WTC11 (cell line): Measurements from ENCODE around the gene HYAL2. TPM values are rescaled to one million over a fixed set of nuclear protein-coding genes. Genes with fewer than 3 reads are reported as not detected.

ENCODE experiments used
- ATAC-seq: fragments of 200-7000 bp; cut with Tn5 transposase; 2 replicates; pipeline ENCODE4 v1.10.0; 2021; ENCODE audit warnings: mild to moderate bottlenecking, moderate library complexity
- Bru-seq: library from RNA; stranded (reverse); fragments of 400-500 nt; gene quantifications from one replicate; lab custom pipeline; 2021; lab: Mats Ljungman, UMichigan
- CTCF ChIA-PET: fragments of 300-600 bp; sonication (Branson Sonifier 250); formaldehyde crosslinking; loops from one replicate; lab custom pipeline; 2021; ENCODE audit warnings: antibody characterized with exemption; lab: Charles Lee
- POLR2A ChIA-PET: fragments of 350-600 bp; sonication (Branson Sonifier 250); formaldehyde crosslinking; loops from one replicate; lab custom pipeline; 2021; ENCODE audit warnings: antibody characterized with exemption; lab: Charles Lee
- DNase-seq: peaks from one replicate; pipeline ENCODE4 v3.0.0; 2021; ENCODE audit warnings: low spot score
- H3K27ac Mint-ChIP-seq: 2 replicates; pipeline ENCODE4 v1.8.0; 2021; ENCODE audit warnings: mixed read lengths
- H3K27me3 Mint-ChIP-seq: 2 replicates; pipeline ENCODE4 v1.8.0; 2021; ENCODE audit warnings: low read depth, mild to moderate bottlenecking, moderate library complexity, mixed read lengths
- H3K36me3 Mint-ChIP-seq: 2 replicates; pipeline ENCODE4 v1.8.0; 2021; ENCODE audit warnings: mixed read lengths
- H3K4me1 Mint-ChIP-seq: 2 replicates; pipeline ENCODE4 v1.8.0; 2022; ENCODE audit warnings: mixed read lengths
- H3K4me3 Mint-ChIP-seq: 2 replicates; pipeline ENCODE4 v1.8.0; 2021; ENCODE audit warnings: mild to moderate bottlenecking, moderate library complexity, mixed read lengths
- H3K9me3 Mint-ChIP-seq: 2 replicates; pipeline ENCODE4 v1.8.0; 2021; ENCODE audit warnings: mixed read lengths
- CREB1 ChIP-seq: sonication (generic); formaldehyde crosslinking; IDR thresholded peaks from 2 replicates; pipeline ENCODE4 v1.8.0; 2023; ENCODE audit warnings: mild to moderate bottlenecking, missing genetic modification reagents
- ESRRA ChIP-seq: sonication (generic); formaldehyde crosslinking; IDR thresholded peaks from 2 replicates; pipeline ENCODE4 v1.8.1; 2022; ENCODE audit warnings: mild to moderate bottlenecking, missing genetic modification reagents, borderline replicate concordance
- ETV6 ChIP-seq: sonication (generic); formaldehyde crosslinking; IDR thresholded peaks from 2 replicates; pipeline ENCODE4 v1.8.1; 2022; ENCODE audit warnings: mild to moderate bottlenecking, missing genetic modification reagents
- GRHL2 ChIP-seq: fragments of 250-450 bp; sonication (Bioruptor Pico); IDR thresholded peaks from 2 replicates; pipeline ENCODE4 v1.8.0; 2022; ENCODE audit warnings: mild to moderate bottlenecking, moderate library complexity; ENCODE audit not compliant: insufficient replicate concordance, severe bottlenecking
- IRF2 ChIP-seq: sonication (generic); formaldehyde crosslinking; IDR thresholded peaks from 2 replicates; pipeline ENCODE4 v1.8.0; 2022; ENCODE audit warnings: low read depth, missing genetic modification reagents, borderline replicate concordance
- KAT7 ChIP-seq: sonication (generic); formaldehyde crosslinking; IDR thresholded peaks from 2 replicates; pipeline ENCODE4 v1.8.1; 2023; ENCODE audit warnings: missing genetic modification reagents, mild to moderate bottlenecking, borderline replicate concordance
- MXD4 ChIP-seq: fragments of 250-450 bp; sonication (Bioruptor Pico); IDR thresholded peaks from 2 replicates; pipeline ENCODE4 v1.8.0; 2021; ENCODE audit warnings: mild to moderate bottlenecking, moderate library complexity, borderline replicate concordance
- NFYB ChIP-seq: sonication (generic); formaldehyde crosslinking; conservative IDR thresholded peaks from 2 replicates; pipeline ENCODE4 v1.8.0; 2022; ENCODE audit warnings: low read depth, missing genetic modification reagents
- NR1H2 ChIP-seq: sonication (generic); formaldehyde crosslinking; IDR thresholded peaks from 2 replicates; pipeline ENCODE4 v1.9.0; 2021; ENCODE audit warnings: mild to moderate bottlenecking, moderate library complexity, missing genetic modification reagents
- PRRX2 ChIP-seq: fragments of 250-450 bp; sonication (Bioruptor Pico); IDR thresholded peaks from 2 replicates; pipeline ENCODE4 v1.8.0; 2021; ENCODE audit warnings: mild to moderate bottlenecking
- SP1 ChIP-seq: sonication (generic); formaldehyde crosslinking; conservative IDR thresholded peaks from 2 replicates; pipeline ENCODE4 v1.8.1; 2022; ENCODE audit warnings: missing genetic modification reagents
- TEAD1 ChIP-seq: sonication (generic); formaldehyde crosslinking; IDR thresholded peaks from 2 replicates; pipeline ENCODE4 v1.8.0; 2022; ENCODE audit warnings: mild to moderate bottlenecking, missing genetic modification reagents
- TEAD4 ChIP-seq: sonication (generic); formaldehyde crosslinking; IDR thresholded peaks from 2 replicates; pipeline ENCODE4 v1.8.0; 2022; ENCODE audit warnings: mild to moderate bottlenecking, missing genetic modification reagents
- ZNF263 ChIP-seq: sonication (generic); formaldehyde crosslinking; IDR thresholded peaks from 2 replicates; pipeline ENCODE4 v1.8.1; 2022; ENCODE audit warnings: low read depth, mild to moderate bottlenecking, moderate library complexity, missing genetic modification reagents
- long read RNA-seq, 3 experiments: library from RNA in 1 of 3; library from capped mRNA in 1 of 3; library from polyadenylated mRNA in 1 of 3; unstranded in 2 of 3; stranded (forward) in 1 of 3; transcript quantifications; one replicate each; pipeline ENCODE4 v2.0.0, GENCODE V29; 2021
- total RNA-seq: library from RNA; stranded (reverse); gene quantifications from 3 replicates; pipeline ENCODE4 v1.2.3, GENCODE V29; 2021
- TF ChIP-seq, protein P1 (sequence below): sonication (generic); formaldehyde crosslinking; IDR thresholded peaks from 2 replicates; pipeline ENCODE4 v1.8.0; 2022; ENCODE audit warnings: missing genetic modification reagents
- TF ChIP-seq, protein P2 (sequence below): fragments of 250-450 bp; sonication (Bioruptor Pico); IDR thresholded peaks from 2 replicates; pipeline ENCODE4 v1.9.0; 2021; ENCODE audit warnings: moderate library complexity, mild to moderate bottlenecking, inconsistent platforms, borderline replicate concordance
- TF ChIP-seq, protein P3 (sequence below): sonication (generic); formaldehyde crosslinking; IDR thresholded peaks from 2 replicates; pipeline ENCODE4 v1.8.1; 2023; ENCODE audit warnings: mild to moderate bottlenecking, missing genetic modification reagents, borderline replicate concordance
- TF ChIP-seq, protein P4 (sequence below): sonication (generic); formaldehyde crosslinking; IDR thresholded peaks from 2 replicates; pipeline ENCODE4 v1.8.0; 2022; ENCODE audit warnings: mild to moderate bottlenecking, missing genetic modification reagents
- TF ChIP-seq, protein P5 (sequence below): sonication (generic); formaldehyde crosslinking; IDR thresholded peaks from 2 replicates; pipeline ENCODE4 v1.8.1; 2022; ENCODE audit warnings: low read depth, missing genetic modification reagents, borderline replicate concordance
- TF ChIP-seq, protein P6 (sequence below): sonication (generic); formaldehyde crosslinking; IDR thresholded peaks from 2 replicates; pipeline ENCODE4 v1.8.1; 2023; ENCODE audit warnings: mild to moderate bottlenecking, missing genetic modification reagents, moderate library complexity

HYAL2 gene, protein sequence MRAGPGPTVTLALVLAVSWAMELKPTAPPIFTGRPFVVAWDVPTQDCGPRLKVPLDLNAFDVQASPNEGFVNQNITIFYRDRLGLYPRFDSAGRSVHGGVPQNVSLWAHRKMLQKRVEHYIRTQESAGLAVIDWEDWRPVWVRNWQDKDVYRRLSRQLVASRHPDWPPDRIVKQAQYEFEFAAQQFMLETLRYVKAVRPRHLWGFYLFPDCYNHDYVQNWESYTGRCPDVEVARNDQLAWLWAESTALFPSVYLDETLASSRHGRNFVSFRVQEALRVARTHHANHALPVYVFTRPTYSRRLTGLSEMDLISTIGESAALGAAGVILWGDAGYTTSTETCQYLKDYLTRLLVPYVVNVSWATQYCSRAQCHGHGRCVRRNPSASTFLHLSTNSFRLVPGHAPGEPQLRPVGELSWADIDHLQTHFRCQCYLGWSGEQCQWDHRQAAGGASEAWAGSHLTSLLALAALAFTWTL
- total RNA-seq = 58.0 to 65.6 TPM (median 62.9 TPM) in 3 replicates
- Bru-seq, nascent RNA = percentile 76 among the genes with signal in this experiment
- long read RNA-seq, experiment 1, full-length matches to known transcripts = 331 of 360 reads
- long read RNA-seq, experiment 1, partial matches to known transcripts = 4 of 360 reads
- long read RNA-seq, experiment 1, other reads (novel, unspliced or antisense) = 25 of 360 reads
- long read RNA-seq, experiment 2, full-length matches to known transcripts = 88 of 105 reads
- long read RNA-seq, experiment 2, partial matches to known transcripts = 13 of 105 reads
- long read RNA-seq, experiment 2, other reads (novel, unspliced or antisense) = 4 of 105 reads
- long read RNA-seq, experiment 3, full-length matches to known transcripts = 58 of 61 reads
- long read RNA-seq, experiment 3, partial matches to known transcripts = 1 of 61 reads
- long read RNA-seq, experiment 3, other reads (novel, unspliced or antisense) = 2 of 61 reads

DNA sequence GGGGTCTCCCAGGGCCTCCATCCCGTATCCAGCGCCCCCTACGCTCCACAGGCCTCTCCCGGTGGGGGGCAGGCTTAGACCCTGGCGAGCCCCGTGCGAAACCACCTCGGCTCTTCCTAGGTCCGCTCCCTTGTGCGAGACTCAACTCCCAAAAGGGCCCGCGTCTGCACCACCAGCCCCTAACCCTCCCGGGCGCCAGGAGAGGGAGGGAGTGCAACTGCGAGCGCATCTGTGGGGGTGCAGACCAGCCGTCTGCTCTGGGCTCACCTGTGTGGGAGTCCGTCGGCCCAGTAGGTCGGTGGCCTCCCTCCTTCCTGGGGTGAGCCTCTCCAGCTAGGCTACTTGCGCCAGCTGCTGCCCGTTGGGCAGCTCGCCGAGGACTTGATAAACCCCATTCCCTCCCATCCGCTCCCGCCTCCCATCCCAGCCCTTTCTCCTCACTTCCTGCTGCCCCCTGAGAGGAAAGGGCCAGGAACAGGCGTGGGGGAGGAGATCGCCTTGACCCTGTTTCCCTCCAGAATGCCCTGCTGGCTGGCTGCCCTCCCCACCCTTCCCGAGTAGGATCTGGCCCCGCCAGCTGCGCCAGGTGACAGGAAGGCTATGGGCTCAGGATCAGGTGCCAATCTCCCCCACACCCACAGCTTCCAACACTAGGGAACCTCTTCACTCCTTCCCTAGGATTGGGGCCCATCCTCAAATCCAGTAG is at the start of gene HYAL2:
Gene HYAL2 (minus strand): TSS at position 360 of the 706 bp plus-strand sequence. CDS start 2,256 bp downstream, outside the sequence.
- ATAC-seq (peak; percentile 6), DNase-seq (peak; percentile 65)
- CTCF ChIA-PET = interaction anchor here (0.8 to 5.5 kb wide), 16 partner anchors 14 to 131 kb away, joined by 3 to 95 read pairs (median 6); partner anchors contain the start of genes CYB561D2, GNAT1, HYAL1 and HYAL3
- H3K9me3 Mint-ChIP-seq = no peaks in the 10 kb centered on the region
- POLR2A ChIA-PET = interaction anchor here (1.5 to 2.0 kb wide), 2 partner anchors 15 to 23 kb away, joined by 5 to 8 read pairs; partner anchors contain the start of genes HYAL3 and NAA80
- peak within 1 kb of the TSS; percentile 97 for H3K27ac Mint-ChIP-seq
- H3K4me3 Mint-ChIP-seq = peak within 1 kb of the TSS; percentile 88
- peaks cover 28% of the 10 kb centered on the region for H3K36me3 Mint-ChIP-seq
- H3K4me1 Mint-ChIP-seq = peaks cover 42% of the 10 kb centered on the region
- no peaks in the 10 kb centered on the region for H3K27me3 Mint-ChIP-seq
- TF ChIP-seq MXD4 (no peak), IRF2 (CRISPR knock-in tag) (no peak), SP1 (0 out of 2 replicates have a peak, but pooled peaks have one; percentile 43), PRRX2 (CRISPR knock-in tag) (no peak; the same call in 1 of the 2 replicates), ESRRA (0 out of 2 replicates have a peak, but pooled peaks have one; percentile 54), TEAD1 (CRISPR knock-in tag) (no peak), TEAD4 (CRISPR knock-in tag) (no peak), GRHL2 (CRISPR knock-in tag) (no peak), NR1H2 (CRISPR knock-in tag) (no peak), CREB1 (CRISPR knock-in tag) (no peak), ZNF263 (no peak), ETV6 (CRISPR knock-in tag) (peak; percentile 85; the same call in 1 of the 2 replicates), NFYB (CRISPR knock-in tag) (no peak), KAT7 (CRISPR knock-in tag) (peak; percentile 70; the same call in 1 of the 2 replicates)
- TF ChIP-seq, protein P1, sequence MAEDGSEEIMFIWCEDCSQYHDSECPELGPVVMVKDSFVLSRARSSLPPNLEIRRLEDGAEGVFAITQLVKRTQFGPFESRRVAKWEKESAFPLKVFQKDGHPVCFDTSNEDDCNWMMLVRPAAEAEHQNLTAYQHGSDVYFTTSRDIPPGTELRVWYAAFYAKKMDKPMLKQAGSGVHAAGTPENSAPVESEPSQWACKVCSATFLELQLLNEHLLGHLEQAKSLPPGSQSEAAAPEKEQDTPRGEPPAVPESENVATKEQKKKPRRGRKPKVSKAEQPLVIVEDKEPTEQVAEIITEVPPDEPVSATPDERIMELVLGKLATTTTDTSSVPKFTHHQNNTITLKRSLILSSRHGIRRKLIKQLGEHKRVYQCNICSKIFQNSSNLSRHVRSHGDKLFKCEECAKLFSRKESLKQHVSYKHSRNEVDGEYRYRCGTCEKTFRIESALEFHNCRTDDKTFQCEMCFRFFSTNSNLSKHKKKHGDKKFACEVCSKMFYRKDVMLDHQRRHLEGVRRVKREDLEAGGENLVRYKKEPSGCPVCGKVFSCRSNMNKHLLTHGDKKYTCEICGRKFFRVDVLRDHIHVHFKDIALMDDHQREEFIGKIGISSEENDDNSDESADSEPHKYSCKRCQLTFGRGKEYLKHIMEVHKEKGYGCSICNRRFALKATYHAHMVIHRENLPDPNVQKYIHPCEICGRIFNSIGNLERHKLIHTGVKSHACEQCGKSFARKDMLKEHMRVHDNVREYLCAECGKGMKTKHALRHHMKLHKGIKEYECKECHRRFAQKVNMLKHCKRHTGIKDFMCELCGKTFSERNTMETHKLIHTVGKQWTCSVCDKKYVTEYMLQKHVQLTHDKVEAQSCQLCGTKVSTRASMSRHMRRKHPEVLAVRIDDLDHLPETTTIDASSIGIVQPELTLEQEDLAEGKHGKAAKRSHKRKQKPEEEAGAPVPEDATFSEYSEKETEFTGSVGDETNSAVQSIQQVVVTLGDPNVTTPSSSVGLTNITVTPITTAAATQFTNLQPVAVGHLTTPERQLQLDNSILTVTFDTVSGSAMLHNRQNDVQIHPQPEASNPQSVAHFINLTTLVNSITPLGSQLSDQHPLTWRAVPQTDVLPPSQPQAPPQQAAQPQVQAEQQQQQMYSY (CRISPR knock-in tag) = peak; percentile 64; the same call in 1 of the 2 replicates
- TF ChIP-seq, protein P2, sequence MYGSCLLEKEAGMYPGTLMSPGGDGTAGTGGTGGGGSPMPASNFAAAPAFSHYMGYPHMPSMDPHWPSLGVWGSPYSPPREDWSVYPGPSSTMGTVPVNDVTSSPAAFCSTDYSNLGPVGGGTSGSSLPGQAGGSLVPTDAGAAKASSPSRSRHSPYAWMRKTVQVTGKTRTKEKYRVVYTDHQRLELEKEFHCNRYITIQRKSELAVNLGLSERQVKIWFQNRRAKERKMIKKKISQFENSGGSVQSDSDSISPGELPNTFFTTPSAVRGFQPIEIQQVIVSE = no peak
- TF ChIP-seq, protein P3, sequence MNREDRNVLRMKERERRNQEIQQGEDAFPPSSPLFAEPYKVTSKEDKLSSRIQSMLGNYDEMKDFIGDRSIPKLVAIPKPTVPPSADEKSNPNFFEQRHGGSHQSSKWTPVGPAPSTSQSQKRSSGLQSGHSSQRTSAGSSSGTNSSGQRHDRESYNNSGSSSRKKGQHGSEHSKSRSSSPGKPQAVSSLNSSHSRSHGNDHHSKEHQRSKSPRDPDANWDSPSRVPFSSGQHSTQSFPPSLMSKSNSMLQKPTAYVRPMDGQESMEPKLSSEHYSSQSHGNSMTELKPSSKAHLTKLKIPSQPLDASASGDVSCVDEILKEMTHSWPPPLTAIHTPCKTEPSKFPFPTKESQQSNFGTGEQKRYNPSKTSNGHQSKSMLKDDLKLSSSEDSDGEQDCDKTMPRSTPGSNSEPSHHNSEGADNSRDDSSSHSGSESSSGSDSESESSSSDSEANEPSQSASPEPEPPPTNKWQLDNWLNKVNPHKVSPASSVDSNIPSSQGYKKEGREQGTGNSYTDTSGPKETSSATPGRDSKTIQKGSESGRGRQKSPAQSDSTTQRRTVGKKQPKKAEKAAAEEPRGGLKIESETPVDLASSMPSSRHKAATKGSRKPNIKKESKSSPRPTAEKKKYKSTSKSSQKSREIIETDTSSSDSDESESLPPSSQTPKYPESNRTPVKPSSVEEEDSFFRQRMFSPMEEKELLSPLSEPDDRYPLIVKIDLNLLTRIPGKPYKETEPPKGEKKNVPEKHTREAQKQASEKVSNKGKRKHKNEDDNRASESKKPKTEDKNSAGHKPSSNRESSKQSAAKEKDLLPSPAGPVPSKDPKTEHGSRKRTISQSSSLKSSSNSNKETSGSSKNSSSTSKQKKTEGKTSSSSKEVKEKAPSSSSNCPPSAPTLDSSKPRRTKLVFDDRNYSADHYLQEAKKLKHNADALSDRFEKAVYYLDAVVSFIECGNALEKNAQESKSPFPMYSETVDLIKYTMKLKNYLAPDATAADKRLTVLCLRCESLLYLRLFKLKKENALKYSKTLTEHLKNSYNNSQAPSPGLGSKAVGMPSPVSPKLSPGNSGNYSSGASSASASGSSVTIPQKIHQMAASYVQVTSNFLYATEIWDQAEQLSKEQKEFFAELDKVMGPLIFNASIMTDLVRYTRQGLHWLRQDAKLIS (CRISPR knock-in tag) = no peak
- TF ChIP-seq, protein P4, sequence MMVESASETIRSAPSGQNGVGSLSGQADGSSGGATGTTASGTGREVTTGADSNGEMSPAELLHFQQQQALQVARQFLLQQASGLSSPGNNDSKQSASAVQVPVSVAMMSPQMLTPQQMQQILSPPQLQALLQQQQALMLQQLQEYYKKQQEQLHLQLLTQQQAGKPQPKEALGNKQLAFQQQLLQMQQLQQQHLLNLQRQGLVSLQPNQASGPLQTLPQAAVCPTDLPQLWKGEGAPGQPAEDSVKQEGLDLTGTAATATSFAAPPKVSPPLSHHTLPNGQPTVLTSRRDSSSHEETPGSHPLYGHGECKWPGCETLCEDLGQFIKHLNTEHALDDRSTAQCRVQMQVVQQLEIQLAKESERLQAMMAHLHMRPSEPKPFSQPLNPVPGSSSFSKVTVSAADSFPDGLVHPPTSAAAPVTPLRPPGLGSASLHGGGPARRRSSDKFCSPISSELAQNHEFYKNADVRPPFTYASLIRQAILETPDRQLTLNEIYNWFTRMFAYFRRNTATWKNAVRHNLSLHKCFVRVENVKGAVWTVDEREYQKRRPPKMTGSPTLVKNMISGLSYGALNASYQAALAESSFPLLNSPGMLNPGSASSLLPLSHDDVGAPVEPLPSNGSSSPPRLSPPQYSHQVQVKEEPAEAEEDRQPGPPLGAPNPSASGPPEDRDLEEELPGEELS (CRISPR knock-in tag) = peak; percentile 78
- TF ChIP-seq, protein P5, sequence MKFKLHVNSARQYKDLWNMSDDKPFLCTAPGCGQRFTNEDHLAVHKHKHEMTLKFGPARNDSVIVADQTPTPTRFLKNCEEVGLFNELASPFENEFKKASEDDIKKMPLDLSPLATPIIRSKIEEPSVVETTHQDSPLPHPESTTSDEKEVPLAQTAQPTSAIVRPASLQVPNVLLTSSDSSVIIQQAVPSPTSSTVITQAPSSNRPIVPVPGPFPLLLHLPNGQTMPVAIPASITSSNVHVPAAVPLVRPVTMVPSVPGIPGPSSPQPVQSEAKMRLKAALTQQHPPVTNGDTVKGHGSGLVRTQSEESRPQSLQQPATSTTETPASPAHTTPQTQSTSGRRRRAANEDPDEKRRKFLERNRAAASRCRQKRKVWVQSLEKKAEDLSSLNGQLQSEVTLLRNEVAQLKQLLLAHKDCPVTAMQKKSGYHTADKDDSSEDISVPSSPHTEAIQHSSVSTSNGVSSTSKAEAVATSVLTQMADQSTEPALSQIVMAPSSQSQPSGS (CRISPR knock-in tag) = no peak
- TF ChIP-seq, protein P6, sequence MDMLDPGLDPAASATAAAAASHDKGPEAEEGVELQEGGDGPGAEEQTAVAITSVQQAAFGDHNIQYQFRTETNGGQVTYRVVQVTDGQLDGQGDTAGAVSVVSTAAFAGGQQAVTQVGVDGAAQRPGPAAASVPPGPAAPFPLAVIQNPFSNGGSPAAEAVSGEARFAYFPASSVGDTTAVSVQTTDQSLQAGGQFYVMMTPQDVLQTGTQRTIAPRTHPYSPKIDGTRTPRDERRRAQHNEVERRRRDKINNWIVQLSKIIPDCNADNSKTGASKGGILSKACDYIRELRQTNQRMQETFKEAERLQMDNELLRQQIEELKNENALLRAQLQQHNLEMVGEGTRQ (CRISPR knock-in tag) = no peak
